D721Med (cell line): ENCODE measurements around the gene PRR18.

ENCODE experiments used
- DNase-seq: peaks from one replicate; pipeline ENCODE4 v3.0.0; 2011; ENCODE audit warnings: low spot score; ENCODE audit not compliant: insufficient read length
- FAIRE-seq: peaks from 2 replicates; lab custom pipeline; 2011; peaks lifted over from hg19 to GRCh38; lab: Jason Lieb, UNC
- CTCF ChIP-seq: IDR thresholded peaks from 2 replicates; pipeline ENCODE4 v1.5.1; 2012; ENCODE audit warnings: mild to moderate bottlenecking, control low read depth; ENCODE audit not compliant: insufficient read depth; ENCODE audit errors: missing control alignments

Gene PRR18

DNA sequence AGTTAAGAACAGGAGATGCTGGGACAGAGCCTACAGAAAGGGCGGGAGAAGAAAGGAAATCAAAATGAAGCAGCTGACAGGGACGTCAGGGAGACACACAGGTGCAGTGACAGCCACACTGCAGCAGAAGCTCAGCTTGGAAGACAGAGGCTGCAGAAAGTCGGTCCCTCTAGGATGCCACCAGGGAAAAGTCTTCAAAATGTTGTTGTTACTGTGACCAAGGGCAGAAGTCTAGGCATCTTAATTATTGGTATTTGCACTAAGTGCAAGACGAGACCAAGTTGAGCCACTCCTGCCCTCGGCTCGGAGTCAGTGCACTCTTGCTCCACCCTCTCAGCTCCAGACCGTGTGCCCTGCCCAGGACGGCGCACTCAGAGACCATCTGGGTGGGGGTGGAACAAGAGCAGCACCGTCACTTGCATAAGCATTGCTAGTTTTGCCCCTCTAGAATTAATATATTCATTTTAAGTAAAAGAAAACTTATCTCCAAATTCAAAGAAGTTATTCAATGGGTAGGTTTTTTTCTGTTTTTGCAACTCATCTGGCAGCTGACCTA is 2.6 kb downstream of the PRR18 start:
- no peak for TF ChIP-seq CTCF
- DNase-seq (no peak), FAIRE-seq (no peak)

- no peak for TF ChIP-seq CTCF
- FAIRE-seq, result no peak
- DNase-seq, result no peak
Observed at GRCh38 chr6:166304106-166304505, 4.1 kb downstream of the PRR18 start.

GRCh38 chr6:166301611-166302529 is 6.3 kb downstream of the PRR18 start:
- FAIRE-seq (no peak), DNase-seq (no peak)
- TF ChIP-seq CTCF, result no peak

DNA sequence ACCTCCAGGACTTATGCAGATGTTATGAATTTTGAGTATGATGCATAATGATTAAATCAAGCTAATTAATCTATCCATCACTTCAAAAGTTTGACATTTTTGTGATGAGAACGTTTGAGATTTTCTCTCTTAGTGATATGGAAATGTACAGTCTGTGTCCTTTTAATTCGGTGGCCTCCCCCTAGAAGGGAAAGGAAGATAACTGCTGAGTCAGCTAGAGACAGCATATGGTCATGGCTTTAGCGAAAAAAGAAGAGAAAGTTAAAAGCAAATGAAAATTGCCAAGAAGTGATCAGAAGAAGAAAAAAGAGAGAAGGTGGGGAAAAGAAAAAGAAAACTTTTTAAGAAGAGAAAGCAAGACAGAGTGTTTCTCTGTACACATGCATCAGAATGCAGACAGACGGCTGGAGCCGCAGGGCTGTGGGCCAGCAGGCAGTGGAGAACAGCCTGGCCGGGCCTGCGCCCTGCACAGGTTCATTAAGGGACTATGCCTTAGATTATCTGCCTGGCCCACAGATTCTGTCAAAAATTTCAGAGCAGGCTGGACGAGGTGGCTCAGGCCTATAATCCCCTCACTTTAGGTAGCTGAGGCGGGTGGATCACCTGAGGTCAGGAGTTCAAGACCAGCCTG is 7.7 kb downstream of the PRR18 start:
- no peak for TF ChIP-seq CTCF

GRCh38 chr6:166297606-166298005 is 10.6 kb downstream of the PRR18 start:
- TF ChIP-seq CTCF, result no peak
- no peak for FAIRE-seq
- DNase-seq, result no peak

More for the DNA sequence above, 7.7 kb downstream of the PRR18 start:
- FAIRE-seq, result no peak
- DNase-seq, result no peak

GRCh38 chr6:166296035-166296883 is 11.9 kb downstream of the PRR18 start:
- no peak for FAIRE-seq
- TF ChIP-seq CTCF, result no peak

More at GRCh38 chr6:166296035-166296883, 11.9 kb downstream of the PRR18 start:
- no peak for DNase-seq
